ENCODE measurements around the gene FNDC3B.

FNDC3B gene

DNA sequence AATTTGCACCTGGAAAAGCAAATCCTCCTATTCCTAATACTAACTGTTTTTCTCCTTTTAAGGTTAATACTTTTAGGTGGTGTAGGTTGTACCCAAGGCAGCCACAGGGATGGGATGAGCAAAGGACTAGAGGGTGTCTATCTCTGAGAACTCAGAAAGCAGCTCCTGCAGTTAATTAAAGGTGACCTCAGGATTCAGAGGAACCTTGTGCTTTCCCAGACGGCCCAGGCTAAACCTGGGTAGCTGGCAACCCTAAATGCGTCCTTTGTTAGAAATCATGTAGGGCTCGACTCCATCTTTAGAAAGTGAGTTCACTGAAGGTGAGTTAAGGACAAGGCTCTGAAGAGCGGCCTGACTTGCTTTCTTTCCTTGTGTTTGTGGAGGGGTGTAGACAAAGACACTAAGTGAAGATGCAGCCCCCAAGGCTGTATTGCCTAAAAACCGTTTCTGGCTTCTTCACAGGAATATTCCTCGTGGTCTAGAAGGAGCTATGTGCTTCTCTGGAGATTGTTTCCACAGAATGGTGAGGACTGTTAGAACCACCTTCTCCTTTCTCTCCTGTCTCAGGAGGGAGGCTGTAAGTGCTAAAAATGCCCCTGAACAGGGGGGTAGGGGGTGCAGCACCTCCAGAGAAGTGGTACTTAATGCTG, 14.9 kb downstream of the FNDC3B start:
- no peak for DNase-seq (ENCODE audit: low read depth)

DNA sequence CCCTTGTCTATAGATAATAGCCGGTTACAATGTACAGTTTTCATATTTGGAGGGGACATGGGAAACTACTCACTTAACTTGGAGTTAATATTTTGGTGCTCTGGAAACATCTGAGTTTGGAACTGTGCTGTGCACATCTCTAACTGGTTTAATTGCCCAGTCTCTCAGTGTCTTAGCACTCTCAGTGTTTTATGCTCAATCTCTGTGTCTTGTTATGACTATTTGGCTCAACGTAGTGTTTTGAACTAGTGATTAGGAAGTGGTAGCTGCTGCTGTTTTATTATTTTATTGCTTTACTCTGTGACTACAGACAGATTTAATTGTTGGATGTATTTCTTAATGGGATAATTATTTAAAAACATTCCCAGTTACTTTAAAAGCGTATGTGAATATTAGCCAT, 17.0 kb downstream of the FNDC3B start:
- no peak for DNase-seq (ENCODE audit: low read depth)

DNA sequence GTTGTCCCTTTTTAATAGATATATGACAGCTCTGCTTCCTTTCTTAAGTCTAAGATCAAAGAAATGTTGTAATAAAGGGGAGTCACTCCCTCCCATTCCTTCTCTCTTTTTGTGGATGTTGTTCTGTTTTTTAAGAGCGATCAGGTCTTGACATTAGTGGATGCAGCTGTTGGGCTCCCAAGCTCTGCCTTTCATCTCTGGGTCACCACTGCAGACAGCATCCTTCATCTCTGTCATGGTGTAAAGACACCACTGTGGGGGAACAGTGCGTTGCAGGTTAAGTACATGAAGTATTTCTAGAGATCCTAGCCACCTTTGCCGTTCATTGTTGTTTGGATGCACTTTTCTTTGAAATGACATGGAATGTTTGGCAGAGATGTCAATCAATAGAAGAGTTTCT, 17.7 kb downstream of the FNDC3B start:
- no peak for DNase-seq (ENCODE audit: low read depth)

DNA sequence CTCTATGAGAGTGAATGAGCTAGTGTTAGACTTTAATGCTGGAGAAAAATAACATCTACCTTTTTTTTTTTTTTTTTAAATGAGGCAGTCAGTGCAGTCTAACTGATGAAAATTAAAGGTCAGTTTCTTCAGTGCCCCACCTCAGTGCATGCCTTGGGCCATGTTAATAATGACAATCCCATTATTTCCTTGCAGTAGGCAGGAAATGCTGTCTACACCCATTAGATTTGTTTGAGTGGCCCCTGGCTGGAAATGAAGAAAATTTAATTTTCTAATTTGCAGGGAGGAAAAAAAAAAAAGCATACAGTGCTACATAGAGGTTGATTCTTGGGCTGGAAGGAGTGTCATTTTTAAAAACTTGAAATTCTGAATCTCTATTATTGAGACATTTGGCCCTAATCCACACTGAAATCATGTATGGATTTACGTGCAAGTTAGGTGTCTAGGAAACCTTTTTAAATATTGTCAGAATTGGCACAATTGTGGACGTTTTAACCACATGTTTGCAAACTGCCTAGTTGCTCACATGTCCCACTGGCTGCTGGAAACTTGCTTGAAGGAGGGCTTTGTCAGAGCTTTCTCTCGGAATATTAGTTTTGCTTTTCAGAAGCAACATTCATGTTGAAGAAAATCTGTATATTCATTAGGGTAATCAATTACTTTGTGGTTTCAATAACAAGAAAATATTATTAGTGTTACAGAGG, 18.4 kb downstream of the FNDC3B start:
- no peak for DNase-seq (ENCODE audit: low read depth)

DNA sequence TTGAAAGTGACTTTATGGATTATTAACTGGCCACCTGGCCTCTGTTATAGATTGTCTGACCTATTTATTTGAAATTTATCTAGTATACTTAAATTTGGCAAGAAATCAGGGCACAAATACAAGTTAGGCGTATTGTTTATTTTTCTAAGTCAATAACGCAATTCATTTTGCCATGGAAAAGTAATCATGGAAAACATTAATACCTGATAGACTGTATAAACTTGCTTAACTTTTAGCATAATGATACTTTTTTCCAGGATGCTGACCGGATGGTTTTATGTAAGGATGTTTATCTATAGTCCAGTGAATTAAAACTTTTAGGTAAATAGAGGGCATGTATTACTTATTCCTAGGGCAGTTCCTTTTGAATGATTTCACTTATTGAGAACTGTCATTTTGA, 20.2 kb downstream of the FNDC3B start:
- no peak for DNase-seq (ENCODE audit: low read depth)

DNA sequence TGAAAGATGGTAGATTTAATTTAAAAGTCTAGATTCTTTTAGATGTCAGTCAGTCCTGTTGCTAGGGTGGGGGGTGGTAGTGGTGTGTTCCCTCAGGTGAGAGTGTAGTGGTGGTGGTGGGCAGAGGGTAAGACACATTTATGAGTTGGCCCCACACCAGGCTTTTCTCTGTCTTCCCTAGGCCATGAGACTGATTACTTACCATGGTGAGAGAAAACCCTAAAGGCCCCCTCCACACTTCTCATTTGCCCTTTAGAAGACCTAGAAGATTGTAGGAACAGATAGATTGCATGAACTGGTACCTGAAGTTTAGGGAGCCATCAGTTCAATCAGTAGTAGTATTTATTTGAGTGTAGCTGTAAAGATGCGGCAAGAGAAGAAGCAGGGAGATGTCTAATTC, 20.9 kb downstream of the FNDC3B start:
- no peak for DNase-seq (ENCODE audit: low read depth)

DNA sequence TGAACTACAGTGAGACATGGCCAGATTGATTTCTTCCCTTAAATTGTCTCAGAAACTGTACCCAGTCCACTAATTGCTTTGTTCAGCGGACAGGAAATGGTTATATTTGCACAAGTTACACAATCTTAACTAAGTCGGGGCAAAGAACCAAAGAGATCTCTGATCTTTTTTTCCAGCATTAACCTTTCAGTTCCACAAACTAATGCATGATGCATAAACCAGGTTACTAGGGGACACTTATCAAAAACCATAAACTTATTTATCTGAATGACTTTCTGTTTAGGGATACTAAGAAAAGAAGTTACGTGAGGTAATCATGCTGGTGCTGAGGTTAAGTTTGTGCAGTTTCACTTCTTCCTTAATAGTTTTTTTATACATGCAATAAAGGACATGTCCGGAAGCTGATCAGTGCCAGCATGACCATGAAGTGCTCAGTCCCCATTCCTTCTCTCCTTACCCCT, 22.4 kb downstream of the FNDC3B start:
- no peak for DNase-seq (ENCODE audit: low read depth)

DNA sequence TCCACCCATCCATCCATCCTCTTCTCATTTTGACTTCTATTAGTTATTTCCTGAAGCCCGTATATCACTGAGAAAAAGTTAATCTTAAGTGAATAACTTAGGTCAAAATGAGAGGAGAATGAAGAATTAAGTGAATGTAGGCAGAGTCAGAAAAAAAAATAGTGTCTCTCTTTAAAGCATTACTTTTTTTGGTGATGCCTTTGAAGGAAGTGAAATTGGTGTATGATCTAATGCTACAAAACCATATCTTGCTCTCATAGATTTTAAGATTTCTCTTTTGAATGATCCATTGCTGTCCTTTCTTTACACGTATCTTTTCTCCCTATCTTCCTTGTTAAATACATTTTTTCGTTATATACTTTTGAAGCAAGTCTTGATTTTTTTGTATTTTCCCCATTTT, 23.4 kb downstream of the FNDC3B start:
- DNase-seq (ENCODE audit: low read depth), result no peak

DNA sequence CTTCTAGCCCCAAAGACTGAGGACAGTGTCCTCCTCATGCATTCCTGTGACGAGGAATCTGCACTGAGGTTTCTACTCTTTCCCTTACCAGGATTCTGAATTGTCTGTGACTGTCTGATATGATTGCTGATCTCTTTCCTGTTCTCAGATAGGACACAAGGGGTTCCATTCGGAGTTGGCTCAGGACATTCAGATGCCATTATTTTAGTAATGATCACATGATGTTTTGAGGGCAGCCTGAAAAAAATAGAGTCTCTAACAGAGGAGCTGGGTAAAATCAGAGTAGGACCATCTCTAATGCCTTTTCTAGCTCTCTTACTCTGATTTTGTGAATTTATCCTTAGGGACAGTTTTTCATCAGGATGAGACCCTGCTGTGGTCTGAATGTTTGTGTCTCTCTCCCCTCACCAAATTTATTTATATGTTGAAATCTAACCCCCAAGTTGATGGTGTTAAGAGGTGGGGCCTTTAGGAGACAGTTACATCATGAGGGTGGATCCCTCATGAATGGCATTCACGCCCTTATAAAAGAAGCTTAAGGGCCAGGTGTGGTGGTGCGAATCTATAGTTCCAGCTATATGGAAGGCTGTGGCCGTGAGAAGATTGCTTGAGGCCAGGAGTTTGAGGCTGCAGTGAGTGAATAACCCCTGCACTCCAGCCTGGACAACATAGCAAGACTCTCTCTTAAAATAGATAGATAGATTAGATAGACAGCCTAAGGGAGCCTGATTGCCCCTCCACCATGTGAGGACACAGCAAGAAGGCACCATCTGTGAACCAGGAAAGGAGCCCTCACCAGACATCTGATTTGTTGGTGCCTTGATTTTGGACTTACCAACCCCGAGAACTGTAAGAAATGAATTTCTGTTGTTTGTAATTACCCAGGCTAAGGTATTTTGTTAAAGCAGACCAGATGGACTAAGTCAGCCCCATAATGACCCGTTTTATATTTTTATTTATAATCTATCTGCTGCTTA, 24.4 kb downstream of the FNDC3B start:
- DNase-seq (ENCODE audit: low read depth), result no peak

DNA sequence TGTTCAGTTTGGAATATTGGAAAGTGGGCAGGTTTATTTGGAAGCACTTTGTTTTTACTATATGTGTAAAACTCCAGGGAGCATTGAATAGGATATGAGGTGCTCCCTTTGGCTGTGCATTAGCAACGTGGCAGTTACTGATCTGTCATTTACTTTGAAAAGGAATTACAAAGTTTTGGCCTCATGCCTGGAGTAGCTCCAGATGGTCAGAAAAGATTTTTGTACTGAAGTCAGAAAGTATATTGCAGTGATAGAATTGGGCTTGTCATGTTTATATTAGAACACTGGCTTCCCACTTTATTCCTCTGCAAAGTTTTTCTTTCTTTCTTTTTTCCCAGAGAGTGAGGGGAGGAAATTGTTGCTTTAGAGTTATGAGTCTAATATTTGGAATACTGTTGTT, 26.1 kb downstream of the FNDC3B start:
- DNase-seq (ENCODE audit: low read depth), result no peak

DNA sequence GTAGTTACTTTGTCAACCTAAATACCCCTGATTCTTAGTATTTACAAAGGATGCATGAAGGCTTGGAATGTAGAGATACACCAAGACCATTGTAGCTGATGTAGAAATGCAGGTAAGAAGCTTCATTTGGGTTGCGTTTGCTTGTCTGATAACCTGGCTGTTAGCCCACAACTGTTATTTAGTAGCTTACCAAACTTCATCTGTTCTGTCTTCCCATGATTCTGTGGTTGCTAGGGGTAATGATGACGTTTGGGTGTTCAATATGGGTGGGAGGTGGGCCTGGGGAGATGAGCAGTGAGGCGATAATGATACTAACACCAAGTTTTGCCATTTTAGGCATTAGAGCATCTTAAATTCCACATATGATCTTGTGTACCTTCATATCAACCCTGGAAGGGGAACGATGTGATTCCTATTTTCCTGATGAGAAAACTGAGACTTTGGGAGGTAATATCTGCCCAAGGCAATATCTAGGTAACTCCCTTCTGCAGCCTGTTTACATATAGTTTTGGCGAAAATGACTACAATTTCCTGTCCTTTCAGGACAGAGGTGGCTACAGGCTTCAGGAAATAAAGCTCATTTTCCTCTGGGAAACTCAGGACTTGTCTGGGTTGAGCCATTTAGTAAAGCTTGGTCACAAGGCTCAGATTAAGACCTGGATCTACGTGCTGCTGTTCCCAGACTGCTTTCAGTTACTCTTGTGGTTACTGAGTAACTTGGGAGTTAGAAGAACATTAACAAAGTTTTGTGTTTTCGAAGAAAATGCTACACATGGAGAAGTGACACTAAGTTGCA, 26.8 kb downstream of the FNDC3B start:
- DNase-seq (ENCODE audit: low read depth), result no peak

DNA sequence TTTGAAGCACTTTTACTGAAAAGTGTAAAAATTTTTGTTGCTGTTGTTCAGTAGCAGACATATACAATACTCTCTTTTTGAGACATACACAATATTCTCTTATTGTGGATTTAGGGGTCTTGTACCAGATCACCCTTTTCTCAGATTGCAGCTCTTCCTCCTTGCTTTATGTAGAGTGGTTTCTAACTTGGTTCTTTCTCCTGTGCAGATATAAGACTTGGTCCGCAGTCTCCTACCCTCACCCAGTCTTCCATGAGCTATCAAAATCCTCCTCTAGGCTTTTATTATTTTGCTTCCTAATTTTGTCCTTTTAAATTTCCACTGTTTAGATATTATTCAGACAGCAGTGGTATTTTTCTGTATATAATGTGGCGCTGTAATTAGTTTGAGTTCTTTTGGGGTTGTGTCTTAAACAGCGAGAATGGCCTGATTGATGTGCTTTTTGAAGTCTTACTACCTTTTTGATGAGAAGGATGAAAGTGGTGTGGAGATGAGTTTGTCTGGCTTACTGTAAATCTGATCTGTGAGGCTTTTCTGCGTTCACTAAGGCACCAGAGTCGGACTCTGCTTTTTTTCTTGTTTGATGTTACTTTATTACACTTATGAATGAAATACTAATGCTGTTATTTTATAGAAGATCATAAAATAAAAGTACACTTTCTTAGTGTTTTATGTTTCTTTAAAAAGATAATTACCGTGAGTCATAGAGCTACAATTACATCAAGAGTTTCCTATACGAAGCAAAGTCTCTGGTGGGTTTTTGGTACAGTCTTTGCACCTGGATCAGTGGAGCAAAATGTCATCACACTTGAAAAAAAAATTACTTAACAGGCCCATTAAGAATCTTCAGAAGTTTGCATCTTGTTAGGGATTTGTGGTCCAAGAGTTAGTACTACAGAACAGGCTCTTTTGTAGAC, 27.8 kb downstream of the FNDC3B start:
- no peak for DNase-seq (ENCODE audit: low read depth)

DNA sequence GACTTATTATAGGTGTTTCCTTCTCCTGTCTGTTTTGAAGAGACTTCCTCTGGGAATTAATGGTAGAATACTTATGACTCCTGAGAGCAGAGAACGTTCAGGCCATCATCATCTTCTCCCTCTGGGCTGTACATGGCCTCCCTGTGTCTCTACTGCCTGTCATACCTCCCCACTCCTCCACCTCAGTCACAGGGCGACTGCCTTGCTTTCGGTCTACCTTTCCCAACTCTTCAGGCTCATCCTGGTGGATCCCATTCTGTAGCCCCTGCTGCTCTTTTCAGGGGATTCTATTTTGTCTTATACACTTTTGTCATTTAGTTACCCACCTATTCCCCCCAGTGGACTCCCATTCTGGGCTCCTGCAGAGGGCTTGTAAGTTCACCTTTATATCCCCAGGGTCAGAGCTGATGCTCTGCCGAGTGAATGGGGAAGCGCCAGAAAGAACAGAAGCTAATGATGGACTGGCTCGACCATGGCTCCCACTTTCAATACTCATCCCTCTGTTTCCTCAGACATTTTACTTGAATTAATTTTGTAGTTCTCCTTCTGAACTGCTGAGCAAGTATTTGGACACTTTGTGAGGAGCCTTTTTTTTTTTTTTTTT, 28.6 kb downstream of the FNDC3B start:
- no peak for DNase-seq (ENCODE audit: low read depth)

DNA sequence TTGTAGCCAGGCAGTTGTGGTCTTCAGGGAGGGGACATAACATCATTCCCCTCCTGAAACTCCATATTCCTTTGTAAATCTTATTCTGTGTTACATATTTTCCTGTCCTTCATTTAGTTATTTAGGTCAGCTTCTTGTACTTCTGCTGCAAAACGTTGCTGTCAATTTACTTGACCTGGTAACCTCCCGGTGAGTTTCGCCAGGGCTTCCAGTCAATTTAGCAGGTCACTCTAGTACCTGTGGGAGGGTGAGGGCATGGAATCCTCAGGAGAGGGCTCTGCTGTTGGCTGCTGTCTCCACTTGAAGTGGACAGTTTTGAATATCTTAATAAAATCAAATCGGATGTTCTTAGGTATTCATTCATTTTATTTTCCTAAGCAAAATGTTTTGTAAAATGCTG, 29.6 kb downstream of the FNDC3B start:
- no peak for DNase-seq (ENCODE audit: low read depth)

DNA sequence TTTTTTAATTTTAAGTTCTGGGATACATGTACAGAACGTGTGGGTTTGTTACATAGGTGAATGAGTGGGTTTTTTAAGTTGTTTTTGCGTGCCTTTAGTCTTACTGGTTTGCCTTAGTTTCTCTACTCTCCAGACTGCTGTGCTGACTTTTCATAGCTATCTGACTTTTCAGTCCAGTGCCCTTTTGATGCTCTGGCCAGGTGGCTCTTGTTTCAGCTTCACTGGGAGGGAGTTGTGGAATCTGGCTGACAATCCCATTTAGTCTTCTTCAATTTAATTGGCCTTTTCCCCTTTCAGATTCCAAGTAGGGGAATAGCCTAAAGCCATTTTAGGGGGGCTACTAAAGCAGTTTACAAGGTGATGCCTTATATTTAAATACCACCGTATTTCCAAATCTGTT, 30.1 kb downstream of the FNDC3B start:
- no peak for DNase-seq (ENCODE audit: low read depth)

DNA sequence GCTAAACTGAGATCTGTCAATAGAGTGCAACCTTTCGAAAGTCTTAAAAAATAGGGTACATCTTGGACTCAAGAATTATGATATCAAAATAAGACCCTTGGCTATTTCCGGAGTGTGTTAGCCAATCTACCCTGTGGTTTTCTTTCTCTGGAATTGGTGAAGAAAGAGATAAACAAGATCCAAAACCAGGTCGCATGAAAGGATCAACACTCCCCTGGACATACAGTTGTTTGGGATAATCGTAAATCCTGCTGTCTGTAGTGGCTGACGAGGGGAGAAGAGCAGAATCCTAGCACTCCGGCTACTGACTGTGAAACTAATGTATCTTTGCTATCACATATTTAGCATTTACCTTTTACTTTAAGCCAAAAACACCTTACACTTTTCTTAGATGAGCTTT, 30.9 kb downstream of the FNDC3B start:
- DNase-seq (ENCODE audit: low read depth), result no peak

DNA sequence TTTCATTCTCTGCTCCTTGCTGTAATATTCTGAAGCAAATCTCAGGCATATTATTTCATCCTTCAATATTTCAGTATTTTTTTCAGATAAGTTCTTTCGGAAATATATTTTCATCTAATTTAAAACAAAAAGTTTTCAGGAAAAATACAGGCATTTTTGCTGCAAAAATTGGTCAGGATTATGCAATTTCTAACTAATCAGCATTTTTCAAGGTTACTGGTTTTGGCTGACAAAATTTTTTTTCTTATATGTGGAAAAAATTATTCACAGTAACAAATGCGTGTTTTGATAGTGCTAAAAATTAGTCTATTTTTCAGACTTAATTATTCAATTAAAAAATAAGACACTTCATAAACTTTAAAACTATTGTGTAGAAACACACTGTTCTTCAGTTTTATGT, 31.4 kb downstream of the FNDC3B start:
- no peak for DNase-seq (ENCODE audit: low read depth)

DNA sequence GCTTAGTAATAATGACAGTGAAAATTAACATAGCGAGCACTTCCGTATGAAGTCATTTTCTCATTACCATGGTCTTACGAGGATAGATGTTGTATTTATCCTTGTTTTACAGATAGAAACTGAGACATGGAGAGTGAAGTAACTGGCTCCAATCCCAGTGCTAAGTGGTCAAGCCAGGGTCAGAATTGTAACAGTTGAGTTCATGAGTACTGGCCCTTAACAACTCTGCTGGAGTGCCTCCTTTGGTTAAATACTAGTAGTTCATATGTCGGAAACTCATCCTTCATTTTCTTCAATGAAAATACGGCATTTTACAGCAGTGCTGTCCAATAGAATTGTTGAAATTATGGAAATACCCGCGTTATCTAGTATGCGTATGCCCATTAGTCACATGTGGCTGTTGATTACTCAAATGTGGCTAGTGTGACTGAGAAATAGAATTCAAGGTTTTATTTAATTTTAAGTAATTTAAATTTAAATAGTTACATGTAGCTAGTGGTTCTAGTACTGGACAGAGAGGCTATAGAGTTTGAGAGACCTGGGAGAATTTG, 32.5 kb downstream of the FNDC3B start:
- no peak for DNase-seq (ENCODE audit: low read depth)

DNA sequence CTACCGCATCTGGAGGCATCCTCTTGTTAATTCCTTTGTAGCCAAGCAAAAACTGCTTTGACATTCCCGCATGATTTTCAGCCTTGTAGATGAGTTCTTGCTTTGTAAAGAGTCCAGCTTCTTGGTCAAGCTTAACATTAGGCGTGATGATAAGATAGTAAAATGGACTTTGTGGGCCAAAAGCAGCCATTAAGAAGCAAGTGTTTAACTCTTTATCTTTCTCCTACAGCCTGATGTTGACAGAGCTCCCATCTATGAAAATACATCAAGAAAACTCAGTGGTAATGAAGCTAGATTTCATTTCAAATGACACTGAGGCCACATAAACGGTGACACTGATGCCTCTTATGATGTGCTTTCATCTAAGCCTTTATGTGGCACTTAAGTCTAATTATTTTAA, 33.2 kb downstream of the FNDC3B start:
- no peak for DNase-seq (ENCODE audit: low read depth)
